Raji (cell line): ENCODE data around the gene CNNM2.

Source experiments
- POLR2A ChIP-seq: IDR thresholded peaks from 2 replicates; pipeline ENCODE4 v1.6.1; 2011; ENCODE audit warnings: low read depth, low read length, control low read depth; ENCODE audit not compliant: insufficient read depth

CNNM2 gene

DNA sequence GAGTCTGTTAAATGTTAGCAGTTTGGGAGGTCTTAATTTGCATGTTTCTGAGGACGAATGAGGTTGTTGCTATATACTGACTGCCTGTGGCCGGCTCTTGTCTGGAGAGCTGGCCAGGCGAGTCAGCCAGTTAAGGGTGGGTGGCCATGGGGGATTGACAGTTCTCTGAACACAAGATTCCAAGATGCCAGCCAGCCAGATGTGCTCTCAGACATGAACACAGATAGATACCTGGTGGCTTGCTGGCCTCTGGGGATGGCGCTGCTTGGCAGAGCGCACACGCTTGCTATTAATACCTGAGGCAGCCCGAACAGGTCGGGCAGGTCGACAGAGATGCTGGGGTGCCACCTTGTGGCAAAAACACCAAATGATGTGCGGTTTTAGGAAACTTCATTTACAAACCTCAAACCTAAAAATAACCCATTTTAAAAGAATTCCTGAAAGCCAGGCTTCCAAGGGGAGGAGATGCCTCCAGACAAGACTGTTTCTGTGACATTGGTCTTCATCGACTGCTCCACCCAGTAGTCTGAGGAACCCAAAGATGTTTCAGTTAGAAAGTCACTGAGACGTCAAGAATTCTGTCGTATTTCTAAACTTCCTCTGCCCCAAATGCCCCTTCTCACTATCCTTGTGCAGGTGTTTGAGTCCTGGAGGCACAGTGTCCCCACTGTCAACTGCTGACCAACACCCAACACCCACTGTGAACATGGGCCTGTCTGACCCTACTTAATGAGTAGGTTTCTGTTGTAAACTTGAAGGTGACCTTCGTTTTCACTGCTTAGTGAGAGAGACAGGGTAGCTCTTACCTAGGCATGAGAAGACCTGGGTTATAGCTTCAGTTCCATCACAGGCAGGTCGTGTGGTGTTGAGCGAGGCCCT, 151.6 kb downstream of the CNNM2 start:
- TF ChIP-seq POLR2A: no peak

DNA sequence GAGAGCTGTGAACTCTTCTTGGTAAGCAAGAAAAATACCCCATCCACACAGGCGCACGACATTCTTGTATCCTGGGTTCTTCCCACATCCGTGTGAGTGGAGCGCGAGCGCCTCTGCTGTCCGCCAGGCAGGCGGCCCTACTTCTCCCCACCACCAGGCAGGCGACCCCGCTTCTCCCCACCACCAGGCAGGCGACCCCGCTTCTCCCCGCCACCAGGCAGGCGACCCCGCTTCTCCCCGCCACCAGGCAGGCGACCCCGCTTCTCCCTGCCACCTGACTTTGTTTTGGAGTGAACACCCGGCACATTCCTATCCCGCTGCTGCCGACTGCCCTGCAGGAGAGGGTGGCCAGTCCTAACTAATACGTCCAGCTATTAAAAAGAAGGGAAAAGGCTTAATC, 154.2 kb downstream of the CNNM2 start:
- no peak for TF ChIP-seq POLR2A

DNA sequence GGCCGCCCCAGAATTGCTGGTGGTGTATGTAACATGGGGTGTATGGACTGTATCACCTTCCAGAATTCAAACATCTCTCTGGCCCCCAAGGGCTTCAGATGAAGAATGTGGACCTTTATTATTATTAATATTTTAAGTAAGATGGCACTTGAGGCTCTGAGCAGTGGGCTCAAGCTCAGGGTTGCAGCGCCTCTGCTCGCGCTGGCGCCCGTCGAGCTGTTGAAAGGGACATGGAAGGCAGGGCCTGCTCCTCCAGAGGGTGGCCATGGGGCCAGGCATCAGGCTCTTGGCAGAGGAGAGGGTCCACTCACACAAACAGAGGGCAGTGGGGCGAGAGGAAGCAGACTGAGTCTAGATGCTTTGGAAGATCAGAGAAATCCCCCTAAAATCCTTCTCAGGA, 154.8 kb downstream of the CNNM2 start:
- TF ChIP-seq POLR2A: no peak

DNA sequence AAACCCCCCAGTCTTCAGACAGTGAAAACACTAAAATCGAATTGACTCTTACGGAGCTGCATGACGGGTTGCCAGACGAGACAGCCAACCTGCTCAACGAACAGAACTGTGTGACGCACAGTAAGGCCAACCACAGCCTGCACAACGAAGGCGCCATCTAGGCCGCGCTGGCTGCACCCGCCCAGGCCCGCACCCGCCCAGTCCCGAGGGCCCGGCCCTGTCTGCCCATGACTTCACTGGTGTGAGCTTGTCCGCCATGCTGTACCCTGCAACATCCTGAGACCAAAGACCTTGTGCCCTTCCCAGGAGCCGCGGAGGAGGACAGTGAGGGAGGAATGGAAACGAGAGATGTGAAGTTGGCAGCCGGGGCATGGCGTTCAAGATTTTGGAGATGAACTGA, 158.9 kb downstream of the CNNM2 start:
- no peak for TF ChIP-seq POLR2A

DNA sequence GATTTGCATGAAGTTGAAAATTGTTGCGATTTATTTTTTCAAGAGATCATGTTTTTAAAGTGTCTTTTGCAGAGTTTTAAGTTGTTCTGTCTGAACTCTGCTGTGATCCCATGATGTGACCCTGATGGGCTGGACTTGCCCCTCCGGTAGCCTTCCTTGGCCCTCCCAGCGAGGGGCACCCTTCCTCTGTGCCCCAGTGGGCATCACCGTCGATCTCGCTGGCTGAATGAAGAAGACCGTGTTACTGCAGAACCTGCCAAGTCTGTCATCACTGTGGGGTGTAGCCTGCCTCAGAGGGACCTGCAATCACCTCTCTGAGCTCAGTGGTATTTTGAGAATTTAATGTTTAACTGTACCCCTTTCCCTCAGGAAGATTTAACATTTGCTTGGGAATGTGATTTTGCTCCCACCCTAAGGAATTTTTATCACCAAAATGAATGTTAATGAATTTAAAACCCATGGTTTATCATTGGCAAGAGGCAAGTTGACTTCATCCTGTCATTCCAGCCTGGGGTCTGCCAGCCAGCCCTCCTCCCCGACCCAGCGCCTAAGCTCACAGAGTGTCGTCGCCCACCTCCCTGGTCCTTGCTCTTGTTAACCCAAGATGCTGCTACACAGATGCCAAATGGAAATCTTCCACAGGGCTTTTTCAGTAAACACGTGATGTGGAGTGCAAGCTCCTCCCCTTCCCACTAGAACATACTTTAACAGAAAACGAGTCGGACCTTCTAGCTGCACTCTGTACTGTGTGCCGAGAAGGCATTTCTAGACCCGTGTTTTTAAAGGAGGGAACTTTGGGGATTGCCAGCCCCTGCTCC, 159.6 kb downstream of the CNNM2 start:
- TF ChIP-seq POLR2A: no peak

DNA sequence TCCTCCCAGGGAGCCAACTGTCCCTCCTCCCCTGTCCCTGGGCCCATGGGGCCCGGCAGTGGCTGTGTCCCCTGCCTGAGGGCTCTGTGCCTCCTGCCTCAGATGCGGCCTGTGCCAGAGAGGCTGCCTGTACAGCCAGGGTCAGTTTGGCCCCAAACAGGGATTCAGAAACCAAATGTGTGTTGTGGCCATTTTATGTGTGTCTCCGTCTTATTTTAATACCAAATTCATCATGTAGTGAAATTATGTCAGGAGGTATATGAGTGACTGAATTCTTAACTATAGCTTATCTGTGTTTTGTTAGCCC, 160.2 kb downstream of the CNNM2 start:
- TF ChIP-seq POLR2A: no peak

DNA sequence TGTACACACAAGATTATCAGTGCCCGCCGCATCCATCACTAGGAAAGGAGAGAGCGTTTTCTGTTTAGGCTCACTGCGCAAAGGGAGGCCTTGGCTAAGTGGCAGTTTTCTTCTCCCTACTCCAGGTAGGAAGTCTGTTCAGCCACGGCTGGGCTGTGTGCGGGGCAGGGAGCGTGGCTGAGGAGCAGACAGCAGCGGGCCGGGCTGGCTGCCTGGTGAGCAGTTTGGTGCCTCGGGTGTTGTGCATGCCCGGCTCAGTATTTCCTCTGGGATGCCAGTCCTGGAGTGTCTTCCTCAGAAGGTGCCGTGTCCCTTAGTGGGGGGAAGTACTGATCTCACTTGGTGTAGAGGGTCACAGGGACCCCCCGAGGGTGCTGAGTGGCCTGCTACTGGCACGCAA, 160.6 kb downstream of the CNNM2 start:
- TF ChIP-seq POLR2A: no peak

DNA sequence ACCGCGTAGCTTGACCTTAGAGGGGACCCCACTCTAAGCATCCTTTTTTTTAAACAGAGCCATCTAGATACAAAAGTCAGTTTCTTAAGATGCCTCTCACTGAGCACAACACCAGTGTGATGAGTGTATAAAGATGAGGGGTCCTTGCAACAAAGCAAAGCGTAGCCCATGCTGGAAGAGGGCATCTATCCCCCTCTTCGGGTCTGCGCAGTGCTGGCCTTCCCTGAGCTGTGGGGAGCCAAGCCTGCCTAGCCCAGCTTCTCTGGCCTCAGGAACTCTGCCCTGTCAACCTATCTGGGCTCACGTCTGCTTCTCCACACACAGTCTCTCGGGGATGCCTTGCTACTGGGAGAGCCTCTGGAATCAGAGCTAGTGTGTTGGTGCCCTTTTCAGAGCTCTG, 161.0 kb downstream of the CNNM2 start:
- no peak for TF ChIP-seq POLR2A

DNA sequence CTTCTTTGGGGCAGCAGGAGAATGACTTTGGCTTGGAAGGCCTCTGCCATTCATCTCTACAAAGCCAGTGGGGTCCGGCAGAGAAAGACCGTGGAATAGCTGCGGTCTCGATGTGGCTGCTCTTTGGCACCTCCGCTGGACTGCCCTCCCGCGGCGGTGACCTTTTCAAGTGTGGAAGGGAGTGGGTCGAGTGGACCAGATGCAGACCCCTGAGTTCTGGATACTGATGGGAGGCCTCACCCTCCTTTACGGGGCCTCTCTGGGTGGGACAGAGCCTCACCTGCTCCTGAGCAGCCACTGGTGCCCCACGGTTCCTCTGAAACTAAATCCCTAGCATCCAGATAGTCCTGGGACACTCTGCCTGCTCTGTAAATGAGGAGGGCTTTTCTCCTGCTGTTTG, 161.9 kb downstream of the CNNM2 start:
- TF ChIP-seq POLR2A: no peak

DNA sequence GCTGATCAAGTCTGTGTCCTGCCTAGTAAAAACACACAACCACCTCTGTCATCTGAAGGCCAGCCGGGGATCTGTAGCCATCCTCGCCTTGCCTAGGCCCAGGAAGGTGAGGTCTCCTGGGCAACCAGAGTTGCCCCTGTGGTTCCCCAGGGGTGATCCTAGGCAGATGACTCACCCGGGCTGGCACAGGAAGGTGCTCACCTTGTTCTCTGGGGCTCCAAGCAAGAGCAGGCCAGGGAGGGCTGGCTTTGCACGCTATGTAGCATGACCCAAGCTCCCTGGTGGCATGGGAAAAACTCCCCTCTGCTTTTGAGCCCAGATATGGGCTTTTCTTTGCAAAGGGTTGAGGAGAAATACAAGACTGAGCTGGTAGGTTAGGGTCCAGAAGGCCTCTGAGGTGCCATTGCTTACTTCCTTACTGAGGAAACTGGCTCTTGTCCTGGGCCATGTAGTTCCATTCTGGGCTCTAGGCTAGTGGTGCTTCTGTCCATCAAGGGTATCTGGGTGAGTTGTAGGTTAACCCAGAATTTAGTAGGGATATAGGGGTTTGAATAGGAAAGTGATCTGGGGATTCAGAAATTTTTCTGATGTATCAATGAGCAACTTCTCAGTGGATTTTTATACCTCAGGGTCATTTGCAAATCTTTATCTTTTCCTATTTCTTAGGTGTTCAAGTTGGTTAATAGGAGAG, 162.9 kb downstream of the CNNM2 start:
- no peak for TF ChIP-seq POLR2A

DNA sequence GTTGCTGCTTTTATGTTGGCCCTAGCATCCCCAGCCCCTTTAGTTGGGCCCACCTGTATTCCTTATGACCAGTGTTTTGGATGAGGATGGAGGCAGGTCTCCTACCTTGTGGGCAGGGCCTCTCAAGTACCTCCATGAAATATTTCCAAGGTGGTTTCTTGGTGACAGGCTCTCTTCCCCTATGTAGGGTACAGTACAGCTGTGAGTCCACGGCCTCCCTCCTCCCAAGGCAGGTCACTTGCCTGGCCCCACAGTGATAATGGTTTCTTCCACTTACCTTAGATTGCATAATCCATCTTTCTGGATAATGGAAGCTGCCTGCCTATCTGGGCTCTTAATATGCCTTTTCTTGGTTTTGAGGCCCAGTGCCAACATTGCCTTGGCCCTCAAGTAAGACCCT, 164.6 kb downstream of the CNNM2 start:
- TF ChIP-seq POLR2A: no peak

DNA sequence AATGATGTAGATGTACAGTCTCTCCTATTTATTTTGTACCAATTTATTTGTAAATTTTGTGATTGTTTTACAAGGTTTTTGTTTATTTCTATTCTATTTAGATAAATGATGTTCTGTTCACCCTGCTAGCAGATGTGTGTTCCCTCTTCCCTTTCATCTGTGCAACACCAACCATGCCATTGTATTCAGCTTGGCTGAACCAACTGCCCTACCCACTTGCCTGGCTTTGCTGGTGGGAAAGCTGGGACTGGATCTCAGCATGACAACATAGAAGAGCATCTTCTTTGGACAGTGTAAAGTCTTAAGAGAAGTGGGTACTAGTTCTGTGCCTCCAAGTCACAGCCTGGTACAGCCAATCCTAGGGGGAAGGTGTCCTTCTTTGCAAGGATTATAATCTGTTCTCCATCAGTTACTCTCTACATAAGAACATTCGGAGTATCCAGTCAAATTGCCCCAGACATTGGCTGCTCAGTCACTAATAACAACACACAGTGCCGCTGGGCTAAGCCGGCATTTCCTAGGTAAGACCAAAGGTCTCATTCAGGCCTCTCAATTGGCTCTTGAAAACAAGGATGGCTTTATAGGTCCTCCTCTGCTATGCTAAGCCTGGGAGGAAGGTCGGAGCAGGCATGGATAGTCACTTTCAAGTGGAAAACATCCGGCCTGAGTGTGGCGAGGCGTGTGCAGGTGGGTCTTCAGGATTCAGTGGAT, 165.3 kb downstream of the CNNM2 start:
- TF ChIP-seq POLR2A: no peak

DNA sequence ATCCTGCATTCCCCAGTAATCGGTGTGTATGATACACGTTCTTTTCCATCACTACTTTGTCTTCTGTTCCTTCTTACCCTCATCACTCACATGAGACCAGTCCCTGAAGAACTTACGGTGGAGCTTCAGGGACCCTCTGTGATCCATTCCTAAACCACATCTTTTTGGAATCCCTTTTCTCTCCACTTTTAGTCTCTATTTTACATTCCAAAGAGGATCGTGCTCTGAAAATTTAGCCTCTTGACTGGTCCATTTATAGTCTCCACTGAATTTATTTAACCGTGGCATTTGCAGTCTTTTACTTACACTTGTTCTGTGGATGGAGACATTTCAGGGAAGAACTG, 165.9 kb downstream of the CNNM2 start:
- no peak for TF ChIP-seq POLR2A

DNA sequence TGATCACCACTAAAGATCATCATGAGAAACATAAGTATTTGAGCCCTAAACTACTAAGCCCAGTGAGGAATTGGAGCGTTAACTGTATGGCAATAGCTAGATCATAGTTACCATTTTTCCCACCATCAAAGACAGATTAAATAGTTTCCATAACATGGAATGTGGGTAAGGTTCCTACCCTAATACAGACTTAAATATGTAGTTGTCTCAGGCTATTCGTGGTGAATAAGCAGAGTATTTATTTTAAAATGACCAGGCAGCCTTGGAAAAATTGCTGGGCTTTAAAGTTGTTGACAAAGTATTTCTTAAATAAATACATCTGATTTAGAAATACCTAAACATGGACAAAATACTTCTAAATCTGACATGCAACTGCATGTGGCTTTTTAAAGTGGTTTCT, 168.2 kb downstream of the CNNM2 start:
- TF ChIP-seq POLR2A: no peak

DNA sequence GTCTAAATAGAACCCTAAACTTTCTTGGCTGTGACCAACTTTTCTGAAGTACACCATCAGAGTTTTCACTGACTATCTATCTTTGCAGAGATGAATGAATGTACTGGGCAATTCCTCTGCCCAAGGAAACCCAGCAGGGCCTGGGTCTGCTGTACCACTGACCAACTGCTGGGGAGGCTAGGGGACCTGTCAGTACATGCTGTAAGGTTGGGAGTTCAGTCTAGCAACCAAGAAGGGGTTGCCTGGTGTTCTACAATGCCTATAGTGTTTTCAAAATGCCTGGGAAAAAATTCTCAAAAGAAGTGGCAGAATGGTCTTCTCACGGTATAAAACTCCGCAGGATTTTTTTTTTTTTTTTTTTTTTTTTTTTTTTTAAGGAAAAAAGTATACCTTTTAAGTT, 168.7 kb downstream of the CNNM2 start:
- no peak for TF ChIP-seq POLR2A
